IMR-90 (cell line): ENCODE data around the gene MEIG1. TPM values are rescaled to one million over a fixed set of nuclear protein-coding genes. Genes with fewer than 3 reads are reported as not detected.

ENCODE experiments used
- CEBPB ChIP-seq: IDR thresholded peaks from 2 replicates; pipeline ENCODE4 v1.6.1; 2012; ENCODE audit warnings: low read depth, low read length, improper control_type of control experiment
- FOS ChIP-seq: fragments of 150-350 bp; IDR thresholded peaks from 2 replicates; pipeline ENCODE4 v1.6.1; 2016; ENCODE audit warnings: low read depth, low read length
- MAZ ChIP-seq: IDR thresholded peaks from 2 replicates; pipeline ENCODE4 v1.6.1; 2012; ENCODE audit warnings: low read depth, mild to moderate bottlenecking, low read length, improper control_type of control experiment, moderate library complexity, borderline replicate concordance
- RAD21 ChIP-seq: IDR thresholded peaks from 2 replicates; pipeline ENCODE4 v1.6.1; 2012; ENCODE audit warnings: low read length, improper control_type of control experiment
- RCOR1 ChIP-seq: IDR thresholded peaks from 2 replicates; pipeline ENCODE4 v1.6.1; 2012; ENCODE audit warnings: mild to moderate bottlenecking, low read length, improper control_type of control experiment; ENCODE audit not compliant: insufficient replicate concordance
- polyA plus RNA-seq, 3 experiments: library from polyadenylated mRNA; depleted of rRNA; stranded (reverse); fragments of >200 nt; gene quantifications; 2 replicates each; pipeline ENCODE4 v1.2.3, GENCODE V29; 2012; ENCODE audit warnings: low replicate concordance in 1 of 3
- total RNA-seq: library from RNA; depleted of rRNA; stranded (reverse); fragments of >200 nt; gene quantifications from 2 replicates; pipeline ENCODE4 v1.2.3, GENCODE V29; 2012
- TF ChIP-seq, protein P1 (sequence below): fragments of 150-350 bp; IDR thresholded peaks from 2 replicates; pipeline ENCODE4 v1.6.1; 2017; ENCODE audit warnings: mild to moderate bottlenecking, antibody characterized with exemption, low read length, low read depth

MEIG1 gene
- total and polyA plus RNA-seq, 2 of the 4 experiments (the other 2 are of a cell fraction), result not detected

DNA sequence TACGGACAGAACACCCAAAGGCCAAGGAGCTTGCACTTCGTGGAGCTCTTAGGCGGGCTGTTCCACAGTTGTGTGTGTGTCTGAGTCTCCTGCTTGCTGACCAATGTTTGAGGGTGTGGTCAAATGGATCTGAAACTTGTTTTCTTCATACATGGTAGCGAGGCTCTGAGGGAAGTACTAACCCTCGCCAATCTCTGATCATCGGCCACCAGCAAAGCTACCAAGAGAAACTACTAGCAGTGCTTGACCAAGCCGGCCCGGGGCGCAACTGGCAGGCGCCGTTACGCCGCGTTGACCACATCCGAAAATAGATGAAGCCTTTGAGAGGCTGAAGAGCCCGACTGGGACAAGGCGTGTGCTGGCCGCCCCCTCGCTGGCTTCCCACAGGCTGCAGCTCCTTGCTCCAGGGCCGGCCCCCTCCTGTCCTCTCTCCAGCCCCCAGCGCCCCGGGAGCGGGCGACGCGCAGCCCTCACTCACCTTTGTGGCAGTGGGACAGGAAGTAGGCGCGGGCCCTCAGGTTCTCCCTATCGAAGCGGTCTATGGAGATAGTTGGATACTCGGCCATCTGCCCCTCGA is 5.7 kb upstream of the MEIG1 start (continued):
- TF ChIP-seq RAD21 (no peak), RCOR1 (no peak), MAZ (peak; percentile 7; the same call in 1 of the 2 replicates), FOS (no peak), CEBPB (no peak)
- TF ChIP-seq, protein P1, sequence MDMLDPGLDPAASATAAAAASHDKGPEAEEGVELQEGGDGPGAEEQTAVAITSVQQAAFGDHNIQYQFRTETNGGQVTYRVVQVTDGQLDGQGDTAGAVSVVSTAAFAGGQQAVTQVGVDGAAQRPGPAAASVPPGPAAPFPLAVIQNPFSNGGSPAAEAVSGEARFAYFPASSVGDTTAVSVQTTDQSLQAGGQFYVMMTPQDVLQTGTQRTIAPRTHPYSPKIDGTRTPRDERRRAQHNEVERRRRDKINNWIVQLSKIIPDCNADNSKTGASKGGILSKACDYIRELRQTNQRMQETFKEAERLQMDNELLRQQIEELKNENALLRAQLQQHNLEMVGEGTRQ, result no peak
